ENCODE data around the gene PPP1R3F.

DNA sequence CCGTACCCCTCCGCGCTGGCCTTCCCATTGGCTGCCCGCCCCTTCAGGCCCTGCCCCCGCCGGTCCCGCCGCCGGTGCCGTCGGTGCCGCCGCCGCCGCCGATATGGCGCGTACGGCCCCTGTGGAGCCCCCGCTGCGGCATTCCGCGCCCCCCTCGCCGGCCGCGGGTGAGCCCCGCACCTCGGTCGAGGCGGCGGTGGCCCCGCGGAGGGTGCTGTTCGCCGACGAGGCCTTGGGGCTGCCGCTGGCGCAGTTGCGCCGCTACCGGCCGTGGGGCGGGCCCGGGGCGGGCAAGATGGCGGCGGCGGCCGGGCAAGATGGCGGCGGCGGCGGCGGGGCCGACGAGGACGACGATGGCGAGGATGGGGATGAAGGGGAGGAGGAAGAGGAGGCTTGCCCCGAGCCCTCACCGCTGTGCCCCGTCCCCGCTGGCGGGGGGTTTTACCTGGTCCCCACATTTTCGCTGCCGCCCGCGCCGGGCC is at the start of gene PPP1R3F:
- no peak for TF ChIP-seq POLR2AphosphoS5 (IDR thresholded peaks at IDR 0.05; ENCODE audit: low read depth, low read length)
- TF ChIP-seq SIN3A (IDR thresholded peaks at IDR 0.05; ENCODE audit: borderline replicate concordance, insufficient read depth, low read length) = no peak

Data from PFSK-1 (cell line).